Sigmoid colon (tissue), 4 donors: ENCODE data around the gene PES1.

Source experiments
- EP300 ChIP-seq, 4 donors: sonication (generic); formaldehyde crosslinking; IDR thresholded peaks; one replicate each; pipeline ENCODE4 v1.6.1; 2017; ENCODE audit warnings: antibody characterized with exemption in 4 of 4
- TF ChIP-seq, protein P1 (sequence below), 4 experiments: fragments of 450-650 bp in 3 of 4; fragments of 200-600 bp in 1 of 4; IDR thresholded peaks; one replicate each; pipeline ENCODE4 v1.5.1; 2016 to 2019; ENCODE audit warnings: antibody characterized with exemption in 4 of 4, mild to moderate bottlenecking in 3 of 4, moderate library complexity in 2 of 4

DNA sequence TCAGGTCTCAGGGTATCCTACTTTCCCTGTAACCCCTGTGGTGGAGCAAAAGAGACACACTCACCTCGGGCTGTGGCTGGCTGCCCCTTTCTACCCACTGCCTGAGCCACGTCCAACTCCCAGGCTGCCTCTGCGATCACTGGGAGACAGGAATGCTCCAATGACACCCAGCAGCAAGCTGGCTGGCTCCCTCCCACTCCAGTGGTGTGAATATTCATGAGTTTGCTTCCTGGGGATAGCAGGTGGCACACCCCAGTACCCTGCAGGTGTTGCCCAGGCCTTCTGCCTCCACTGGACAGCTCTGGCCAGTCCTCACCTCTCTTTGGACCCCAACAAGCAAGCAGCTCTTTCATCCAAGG is 27.0 kb downstream of the PES1 start:
- TF ChIP-seq, protein P1, sequence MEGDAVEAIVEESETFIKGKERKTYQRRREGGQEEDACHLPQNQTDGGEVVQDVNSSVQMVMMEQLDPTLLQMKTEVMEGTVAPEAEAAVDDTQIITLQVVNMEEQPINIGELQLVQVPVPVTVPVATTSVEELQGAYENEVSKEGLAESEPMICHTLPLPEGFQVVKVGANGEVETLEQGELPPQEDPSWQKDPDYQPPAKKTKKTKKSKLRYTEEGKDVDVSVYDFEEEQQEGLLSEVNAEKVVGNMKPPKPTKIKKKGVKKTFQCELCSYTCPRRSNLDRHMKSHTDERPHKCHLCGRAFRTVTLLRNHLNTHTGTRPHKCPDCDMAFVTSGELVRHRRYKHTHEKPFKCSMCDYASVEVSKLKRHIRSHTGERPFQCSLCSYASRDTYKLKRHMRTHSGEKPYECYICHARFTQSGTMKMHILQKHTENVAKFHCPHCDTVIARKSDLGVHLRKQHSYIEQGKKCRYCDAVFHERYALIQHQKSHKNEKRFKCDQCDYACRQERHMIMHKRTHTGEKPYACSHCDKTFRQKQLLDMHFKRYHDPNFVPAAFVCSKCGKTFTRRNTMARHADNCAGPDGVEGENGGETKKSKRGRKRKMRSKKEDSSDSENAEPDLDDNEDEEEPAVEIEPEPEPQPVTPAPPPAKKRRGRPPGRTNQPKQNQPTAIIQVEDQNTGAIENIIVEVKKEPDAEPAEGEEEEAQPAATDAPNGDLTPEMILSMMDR (IDR thresholded peaks at IDR 0.05): no peak
- no peak for TF ChIP-seq EP300 (IDR thresholded peaks at IDR 0.05)
